HG03139 (cell line): Measurements from ENCODE around the gene GABBR2.

ENCODE experiments used
- ATAC-seq: cut with Tn5 transposase; IDR thresholded peaks from one replicate; pipeline ENCODE4 v1.9.1; 2021; ENCODE audit not compliant: unreplicated experiment

Gene GABBR2

DNA sequence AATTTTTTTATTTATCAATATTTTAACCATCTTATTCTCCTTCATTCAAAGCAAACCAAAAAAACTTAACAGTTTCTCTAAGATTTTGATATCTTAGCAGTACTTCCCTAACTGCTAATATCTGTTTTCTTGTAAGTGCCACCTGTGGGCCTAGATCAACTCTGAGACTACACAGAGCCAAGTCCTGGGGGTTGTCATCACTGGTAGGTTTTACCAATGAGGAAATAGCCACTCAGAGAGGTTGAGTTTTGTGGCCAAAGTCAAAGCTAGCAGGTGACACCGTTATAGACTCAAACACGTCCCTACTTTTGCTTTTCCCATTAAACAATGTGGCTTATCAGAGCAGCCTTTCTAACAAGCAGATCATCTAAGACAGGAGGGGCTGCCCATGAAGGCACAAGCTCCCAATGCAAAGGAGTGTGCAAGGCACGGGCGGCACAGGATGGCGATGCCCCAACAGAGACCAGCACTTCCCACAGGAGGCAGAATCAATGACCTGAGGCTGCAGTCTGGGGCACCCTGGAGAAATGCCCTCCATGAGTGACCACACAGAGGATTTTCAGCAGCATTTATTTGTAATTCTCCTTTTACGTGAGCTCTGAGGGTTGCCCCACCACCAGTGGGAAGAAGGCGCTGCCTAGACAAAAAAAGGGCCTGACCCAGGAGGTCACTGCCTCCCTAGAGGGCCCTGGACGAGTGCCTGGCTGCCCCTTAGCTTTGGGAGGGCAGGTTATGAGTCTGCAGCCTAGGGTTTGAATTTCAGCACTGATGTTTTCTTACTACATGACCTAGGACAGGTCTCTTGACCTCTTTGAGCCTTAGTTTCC lies 460.7 kb downstream of the GABBR2 start:
- ATAC-seq, result no peak

DNA sequence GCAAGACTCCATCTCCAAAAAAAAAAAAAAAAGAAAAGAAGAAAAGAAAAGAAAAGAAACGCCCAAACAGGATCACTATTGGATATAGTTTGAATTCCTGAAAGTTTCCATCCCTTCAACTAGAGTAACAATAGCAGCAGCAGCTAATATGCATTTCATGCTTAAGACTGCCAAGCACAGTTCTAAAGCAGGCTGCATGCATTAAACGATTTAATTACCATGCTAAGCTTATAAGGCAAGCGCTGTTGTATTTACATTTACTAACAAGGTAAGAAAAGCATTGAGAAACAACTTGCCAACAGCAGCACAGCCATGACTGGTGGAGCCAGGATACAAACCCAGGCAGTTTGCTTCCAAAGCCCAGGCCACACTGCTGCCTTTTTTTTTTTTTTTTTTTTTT lies 466.3 kb downstream of the GABBR2 start:
- ATAC-seq, result no peak

DNA sequence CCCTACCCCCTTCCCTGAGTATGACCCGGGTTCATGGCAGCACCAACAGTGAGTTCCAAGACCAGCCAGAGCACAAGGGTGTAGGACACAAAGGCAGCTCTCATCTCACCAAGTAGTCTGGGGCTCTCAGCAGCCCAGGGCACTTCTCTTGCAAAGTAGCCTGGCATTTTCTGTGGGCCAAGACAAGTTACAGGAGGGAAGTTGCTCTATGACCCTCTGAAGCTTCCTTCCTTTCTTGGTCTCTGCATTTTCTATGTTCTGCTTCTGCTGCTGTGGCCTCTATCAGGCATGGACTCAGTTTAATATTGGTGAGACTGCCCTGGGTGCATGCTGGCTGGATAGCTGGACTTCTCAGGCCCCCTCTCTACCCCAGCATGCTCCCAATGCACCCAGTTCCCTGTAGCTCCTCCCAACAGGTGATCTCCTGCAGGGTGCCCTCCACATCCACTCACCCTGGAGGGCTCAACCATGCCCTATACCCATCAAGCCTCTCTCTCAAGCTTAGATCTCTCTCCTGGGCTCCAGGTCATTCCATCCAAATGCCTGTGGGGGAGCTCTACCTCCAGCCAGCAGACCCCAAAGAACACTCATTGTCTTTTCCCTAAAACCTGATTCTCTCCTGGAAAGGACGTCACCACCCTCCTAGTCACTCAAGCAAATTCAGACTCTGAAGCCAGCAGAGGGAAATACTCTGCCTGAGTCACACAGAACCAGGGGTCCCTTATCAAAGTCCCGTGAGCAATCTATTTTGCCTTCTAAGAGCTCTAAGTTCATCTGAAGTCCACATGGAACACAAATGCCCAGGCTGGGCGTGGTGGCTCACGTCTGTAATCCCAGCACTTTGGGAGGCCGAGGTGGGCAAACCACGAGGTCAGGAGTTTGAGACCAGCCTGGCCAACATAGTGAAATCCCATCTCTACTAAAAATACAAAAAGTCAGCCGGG lies 467.1 kb downstream of the GABBR2 start:
- no peak for ATAC-seq

DNA sequence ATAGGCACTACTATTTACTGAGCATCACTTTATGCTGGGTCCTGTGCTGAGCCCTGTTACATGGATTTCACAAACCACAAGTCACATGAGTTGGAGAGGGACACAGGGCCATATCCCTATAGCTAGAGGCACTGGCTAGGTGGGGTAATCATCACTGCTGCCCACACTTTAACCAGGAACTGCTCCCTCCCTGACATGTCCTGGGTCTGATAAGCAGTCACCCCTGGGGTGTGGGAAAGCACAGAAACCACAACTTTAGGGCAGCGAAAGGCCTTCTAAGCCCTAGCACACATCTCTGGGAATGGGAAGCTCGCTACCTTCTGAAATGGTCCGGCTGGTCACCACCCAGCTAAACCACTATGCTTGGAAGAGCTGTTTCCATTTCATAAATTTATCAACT lies 468.3 kb downstream of the GABBR2 start:
- no peak for ATAC-seq
